ENCODE data around the gene FNDC7. TPM values are rescaled to one million over a fixed set of nuclear protein-coding genes. Genes with fewer than 3 reads are reported as not detected.

The FNDC7 gene
- total RNA-seq, 2 experiments from 2014 or later, result not detected

GRCh38 chr1:108686614-108687313, 25.9 kb upstream of the FNDC7 start:
- H3K36me3 ChIP-seq (ENCODE audit: insufficient read depth, low read length), result no peaks in the 10 kb centered on the region
- no peaks in the 10 kb centered on the region for H4K20me1 ChIP-seq (ENCODE audit: insufficient read depth, low read length)
- H3K79me2 ChIP-seq (ENCODE audit: insufficient read depth, low read depth, low read length), result peaks cover 14% of the 10 kb centered on the region; the same call in 1 of the 2 replicates
- no peak overlapping the region for H3K4me2 ChIP-seq (ENCODE audit: low read length)
- TF ChIP-seq EZH2phosphoT487 (IDR thresholded peaks at IDR 0.05; ENCODE audit: borderline replicate concordance, low read depth, low read length), result no peak
- no peak for TF ChIP-seq CTCF (conservative IDR thresholded peaks at IDR 0.05; ENCODE audit: low read length)
- DNase-seq (ENCODE audit: low spot score), result no peak
- ChIA-PET POLR2A (interaction anchor here (0.6 kb wide), 1 partner anchor 225 kb away, joined by 8 read pairs; no protein-coding TSS in a partner anchor), CTCF (ENCODE audit: unreplicated experiment) (no interaction called here)
- H3K4me3 ChIP-seq (ENCODE audit: low read depth, low read length, poor library complexity, severe bottlenecking), result no peak overlapping the region
- H3K27ac ChIP-seq (ENCODE audit: low read depth, low read length, poor library complexity, severe bottlenecking), result no peak overlapping the region
- H3K9me3 ChIP-seq (ENCODE audit: low read length), result no peaks in the 10 kb centered on the region
- BruUV-seq (replicated peaks), result no TSS peak
- H3K9me2 ChIP-seq (ENCODE audit: insufficient read depth, low read length), result no peaks in the 10 kb centered on the region
- no peak overlapping the region for H2AFZ ChIP-seq (ENCODE audit: low read length)
- intact Hi-C loops (cut with micrococcal nuclease; ENCODE audit: unreplicated experiment), result no loop called here
- peaks cover 10% of the 10 kb centered on the region for H3K4me1 ChIP-seq (ENCODE audit: insufficient read depth, low read length, poor library complexity, severe bottlenecking)

GRCh38 chr1:108691128-108691941, 21.4 kb upstream of the FNDC7 start:
- H3K36me3 ChIP-seq (ENCODE audit: insufficient read depth, low read length), result peaks cover 39% of the 10 kb centered on the region
- BruUV-seq (replicated peaks), result TSS peak; percentile 91
- H3K4me2 ChIP-seq (ENCODE audit: low read length), result peak overlapping the region; percentile 73
- no peaks in the 10 kb centered on the region for H3K9me2 ChIP-seq (ENCODE audit: insufficient read depth, low read length)
- intact Hi-C loops (cut with micrococcal nuclease; ENCODE audit: unreplicated experiment), result loop anchor here (5.0 to 10.0 kb wide), 3 partner anchors 134 to 413 kb away; no protein-coding TSS in a partner anchor
- peaks cover 28% of the 10 kb centered on the region for H3K4me1 ChIP-seq (ENCODE audit: insufficient read depth, low read length, poor library complexity, severe bottlenecking)
- no peaks in the 10 kb centered on the region for H3K9me3 ChIP-seq (ENCODE audit: low read length)
- DNase-seq (ENCODE audit: low spot score), result no peak
- peak overlapping the region; percentile 83 for H3K27ac ChIP-seq (ENCODE audit: low read depth, low read length, poor library complexity, severe bottlenecking)
- CTCF ChIA-PET (ENCODE audit: unreplicated experiment), result no interaction called here
- peaks cover 31% of the 10 kb centered on the region for H4K20me1 ChIP-seq (ENCODE audit: insufficient read depth, low read length)
- TF ChIP-seq EZH2phosphoT487 (IDR thresholded peaks at IDR 0.05; ENCODE audit: borderline replicate concordance, low read depth, low read length) (no peak), CTCF (conservative IDR thresholded peaks at IDR 0.05; ENCODE audit: low read length) (no peak)
- peak overlapping the region; percentile 97 for H3K4me3 ChIP-seq (ENCODE audit: low read depth, low read length, poor library complexity, severe bottlenecking)
- peaks cover 55% of the 10 kb centered on the region for H3K79me2 ChIP-seq (ENCODE audit: insufficient read depth, low read depth, low read length)
- peak overlapping the region; percentile 83 for H2AFZ ChIP-seq (ENCODE audit: low read length)
- POLR2A ChIA-PET, result interaction anchor here (0.5 to 2.8 kb wide), 9 partner anchors 10 to 908 kb away, joined by 3 to 14 read pairs (median 4); partner anchors contain the start of gene EEIG2
